ENCODE data around the gene SAP30. TPM values are rescaled to one million over a fixed set of nuclear protein-coding genes. Genes with fewer than 3 reads are reported as not detected.

Gene SAP30
- total RNA-seq, 4 donors from 2014 or later = 36.5 to 53.4 (median 41.9) TPM

- TF ChIP-seq POLR2AphosphoS5 (IDR thresholded peaks at IDR 0.05) (no peak), POLR2A (IDR thresholded peaks at IDR 0.05) (no peak), EP300 (IDR thresholded peaks at IDR 0.05) (no peak)
- TF ChIP-seq, protein P1, sequence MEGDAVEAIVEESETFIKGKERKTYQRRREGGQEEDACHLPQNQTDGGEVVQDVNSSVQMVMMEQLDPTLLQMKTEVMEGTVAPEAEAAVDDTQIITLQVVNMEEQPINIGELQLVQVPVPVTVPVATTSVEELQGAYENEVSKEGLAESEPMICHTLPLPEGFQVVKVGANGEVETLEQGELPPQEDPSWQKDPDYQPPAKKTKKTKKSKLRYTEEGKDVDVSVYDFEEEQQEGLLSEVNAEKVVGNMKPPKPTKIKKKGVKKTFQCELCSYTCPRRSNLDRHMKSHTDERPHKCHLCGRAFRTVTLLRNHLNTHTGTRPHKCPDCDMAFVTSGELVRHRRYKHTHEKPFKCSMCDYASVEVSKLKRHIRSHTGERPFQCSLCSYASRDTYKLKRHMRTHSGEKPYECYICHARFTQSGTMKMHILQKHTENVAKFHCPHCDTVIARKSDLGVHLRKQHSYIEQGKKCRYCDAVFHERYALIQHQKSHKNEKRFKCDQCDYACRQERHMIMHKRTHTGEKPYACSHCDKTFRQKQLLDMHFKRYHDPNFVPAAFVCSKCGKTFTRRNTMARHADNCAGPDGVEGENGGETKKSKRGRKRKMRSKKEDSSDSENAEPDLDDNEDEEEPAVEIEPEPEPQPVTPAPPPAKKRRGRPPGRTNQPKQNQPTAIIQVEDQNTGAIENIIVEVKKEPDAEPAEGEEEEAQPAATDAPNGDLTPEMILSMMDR (IDR thresholded peaks at IDR 0.05) = no peak
- Histone ChIP-seq H3K27ac (no peak overlapping the region), H3K9me3 (no peaks in the 10 kb centered on the region), H3K36me3 (peaks cover 0 to 4% of the 10 kb centered on the region in 2 donors), H3K27me3 (no peaks in the 10 kb centered on the region), H3K4me1 (peaks cover 0 to 42% (median 5%) of the 10 kb centered on the region in 3 donors), H3K4me3 (no peak overlapping the region)
- no peak for ATAC-seq
- 98 to 100% methylated on average over 3 of the region's 3 CpGs for WGBS, 2 donors (ENCODE audit: low coverage in 1 of 2)
These were observed 9.2 kb downstream of the SAP30 start for GRCh38 chr4:173379929-173380328.

DNA sequence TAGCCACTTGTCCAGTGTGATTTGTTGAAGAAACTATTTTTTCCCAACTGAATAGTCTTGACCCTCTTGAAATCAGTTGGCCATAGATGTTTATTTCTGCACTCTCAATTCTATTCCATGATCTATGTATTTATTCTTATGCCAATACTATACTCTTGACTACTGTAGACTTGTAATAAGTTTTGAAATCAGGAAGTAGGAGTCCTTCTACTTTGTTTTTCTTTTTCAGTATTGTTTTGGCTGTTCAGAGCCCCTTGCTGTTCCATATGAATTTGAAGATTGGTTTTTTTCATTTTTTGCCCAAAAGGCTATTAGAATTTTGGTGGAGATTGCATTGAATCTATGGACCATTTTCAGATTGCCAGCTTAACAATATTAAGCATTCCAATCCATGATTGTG, 10.2 kb downstream of the SAP30 start:
- Histone ChIP-seq H3K9me3 (no peaks in the 10 kb centered on the region), H3K27ac (no peak overlapping the region), H3K27me3 (no peaks in the 10 kb centered on the region), H3K4me3 (no peak overlapping the region), H3K4me1 (peaks cover 0 to 31% (median 0%) of the 10 kb centered on the region in 3 donors), H3K36me3 (peaks cover 0 to 4% of the 10 kb centered on the region in 2 donors)
- TF ChIP-seq POLR2AphosphoS5 (IDR thresholded peaks at IDR 0.05) = no peak
- TF ChIP-seq, protein P1 (IDR thresholded peaks at IDR 0.05) = no peak
- no peak for TF ChIP-seq EP300 (IDR thresholded peaks at IDR 0.05)
- TF ChIP-seq POLR2A (IDR thresholded peaks at IDR 0.05) = no peak
- ATAC-seq = no peak

DNA sequence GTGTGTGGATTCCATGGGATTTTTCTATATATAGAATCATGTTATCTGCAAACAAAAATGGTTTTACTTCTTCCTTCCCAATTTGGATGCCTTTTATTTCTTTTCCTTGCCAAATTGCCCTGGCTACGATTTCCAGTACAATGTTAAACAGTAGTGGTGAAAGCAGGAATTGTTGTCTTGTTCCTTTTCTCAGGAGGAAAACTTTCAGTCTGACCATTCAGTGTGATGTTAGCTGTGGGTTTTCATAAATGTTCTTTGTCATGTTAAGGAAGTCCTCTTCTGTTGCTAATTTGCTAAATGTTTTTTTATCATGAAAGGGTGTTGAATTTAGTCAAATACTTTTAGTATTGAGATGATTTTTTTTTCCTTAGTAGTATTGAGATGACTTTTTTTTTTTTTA, 10.9 kb downstream of the SAP30 start:
- Histone ChIP-seq H3K36me3 (peaks cover 0 to 4% of the 10 kb centered on the region in 2 donors), H3K27me3 (no peaks in the 10 kb centered on the region), H3K27ac (no peak overlapping the region), H3K9me3 (no peaks in the 10 kb centered on the region), H3K4me3 (no peak overlapping the region), H3K4me1 (peaks cover 0 to 25% (median 0%) of the 10 kb centered on the region in 3 donors)
- ATAC-seq = no peak
- WGBS, 2 donors (ENCODE audit: low coverage in 1 of 2) = 0 to 20% methylated on average over 1 of the region's 1 CpG
- no peak for TF ChIP-seq POLR2AphosphoS5 (IDR thresholded peaks at IDR 0.05)
- TF ChIP-seq EP300 (IDR thresholded peaks at IDR 0.05) = no peak
- no peak for TF ChIP-seq POLR2A (IDR thresholded peaks at IDR 0.05)
- TF ChIP-seq, protein P1 (IDR thresholded peaks at IDR 0.05) = no peak

DNA sequence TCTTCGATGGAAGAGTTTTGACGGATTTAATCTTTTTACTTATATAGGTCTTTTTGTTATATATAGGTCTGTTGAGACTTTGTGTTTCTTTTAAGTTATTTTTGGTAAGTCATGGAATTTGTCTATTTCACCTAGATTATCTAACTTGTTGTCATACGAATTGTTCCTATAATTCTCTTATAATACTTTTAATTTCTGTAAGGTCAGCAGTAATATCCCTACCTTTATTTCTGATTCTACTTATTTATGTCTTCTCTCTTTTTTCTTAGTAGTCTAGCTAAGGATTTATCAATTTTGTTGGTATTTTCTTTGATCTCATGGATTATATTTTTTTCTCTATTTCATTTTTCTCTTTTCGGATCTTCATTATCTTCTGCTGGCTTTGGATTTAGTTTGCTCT, 11.6 kb downstream of the SAP30 start:
- Histone ChIP-seq H3K4me1 (peaks cover 0 to 23% (median 0%) of the 10 kb centered on the region in 3 donors), H3K27me3 (no peaks in the 10 kb centered on the region), H3K4me3 (no peak overlapping the region), H3K27ac (no peak overlapping the region), H3K36me3 (peaks cover 0 to 4% of the 10 kb centered on the region in 2 donors), H3K9me3 (no peaks in the 10 kb centered on the region)
- WGBS, 2 donors (ENCODE audit: low coverage in 1 of 2) = 89 to 94% methylated on average over 4 of the region's 4 CpGs
- ATAC-seq = no peak
- TF ChIP-seq POLR2AphosphoS5 (IDR thresholded peaks at IDR 0.05) (no peak), EP300 (IDR thresholded peaks at IDR 0.05) (no peak), POLR2A (IDR thresholded peaks at IDR 0.05) (no peak)
- TF ChIP-seq, protein P1 (IDR thresholded peaks at IDR 0.05) = no peak

DNA sequence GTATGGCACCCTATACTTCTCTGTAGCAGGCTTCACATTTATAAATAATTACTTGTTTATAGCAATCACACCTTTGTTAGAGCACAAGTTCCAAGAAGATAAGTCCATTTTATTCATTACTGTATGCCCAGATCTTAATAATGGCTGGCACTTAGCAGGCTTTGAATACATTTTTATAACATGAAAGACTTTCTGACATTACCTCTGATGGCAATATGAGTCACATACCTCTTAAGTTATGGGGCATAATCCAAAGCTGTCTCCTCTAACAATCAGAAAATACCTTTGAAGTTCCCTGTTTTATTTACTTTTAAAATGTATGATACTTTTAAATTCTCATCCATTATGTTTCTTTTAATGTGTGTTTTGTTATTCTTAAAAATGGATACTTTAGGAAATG, 16.0 kb downstream of the SAP30 start:
- Histone ChIP-seq H3K4me1 (peaks cover 0 to 3% (median 0%) of the 10 kb centered on the region in 3 donors), H3K9me3 (no peaks in the 10 kb centered on the region), H3K27me3 (no peaks in the 10 kb centered on the region), H3K27ac (no peak overlapping the region), H3K36me3 (peaks cover 0 to 22% of the 10 kb centered on the region in 2 donors), H3K4me3 (no peak overlapping the region)
- no peak for ATAC-seq
- no peak for TF ChIP-seq POLR2AphosphoS5 (IDR thresholded peaks at IDR 0.05)
- TF ChIP-seq, protein P1 (IDR thresholded peaks at IDR 0.05) = no peak
- TF ChIP-seq POLR2A (IDR thresholded peaks at IDR 0.05) = no peak
- TF ChIP-seq EP300 (IDR thresholded peaks at IDR 0.05) = no peak

Measured in gastroesophageal sphincter (tissue), 4 donors.